Activated T-helper 9 cell treated with anti-CD3 and anti-CD28 coated beads, Interleukin-2, amount 50 U/mL, for 16 hours (primary cell): ENCODE results near the gene MAT2A.
"Not testable (repeated sequence)": the region's sequence is repeated elsewhere in the genome, so short reads cannot be mapped to it uniquely, and the experiment has no call there.

Experiments used
- DNase-seq: peaks from one replicate; pipeline ENCODE4 v3.0.0-alpha.2; 2020; ENCODE audit warnings: low read depth

MAT2A gene

GRCh38 chr2:85579266-85579935 is 40.4 kb downstream of the MAT2A start:
- DNase-seq, result no peak

- DNase-seq, result no peak
Observed at GRCh38 chr2:85580206-85580605, 41.2 kb downstream of the MAT2A start.

- DNase-seq, result no peak
Observed at GRCh38 chr2:85582492-85582891, 43.5 kb downstream of the MAT2A start.

GRCh38 chr2:85583667-85584353 is 44.8 kb downstream of the MAT2A start:
- DNase-seq, result no peak

- no peak for DNase-seq
Observed at GRCh38 chr2:85584354-85584856, 45.4 kb downstream of the MAT2A start, which contains the start of gene VAMP5. Gene VAMP5 (plus strand): TSS chr2:85584431. CDS start chr2:85584491, 60 bp downstream.

GRCh38 chr2:85584857-85585780 is 46.2 kb downstream of the MAT2A start:
- no peak for DNase-seq

- DNase-seq, result no peak
Observed at GRCh38 chr2:85585781-85586105, 46.8 kb downstream of the MAT2A start.

GRCh38 chr2:85588236-85588635 is 49.3 kb downstream of the MAT2A start:
- DNase-seq, result no peak

GRCh38 chr2:85588645-85589044 is 49.7 kb downstream of the MAT2A start:
- DNase-seq, result no peak

- DNase-seq, result no peak
Observed at GRCh38 chr2:85589181-85589580, 50.2 kb downstream of the MAT2A start.

GRCh38 chr2:85589982-85590791 is 51.2 kb downstream of the MAT2A start:
- no peak for DNase-seq

- no peak for DNase-seq
Observed at GRCh38 chr2:85590950-85591349, 52.0 kb downstream of the MAT2A start.

GRCh38 chr2:85591563-85591962 is 52.6 kb downstream of the MAT2A start:
- no peak for DNase-seq

GRCh38 chr2:85592299-85592698 is 53.3 kb downstream of the MAT2A start:
- DNase-seq, result not testable (repeated sequence)

GRCh38 chr2:85593023-85593422 is 54.1 kb downstream of the MAT2A start:
- no peak for DNase-seq
